Body of pancreas (tissue), 4 donors: ENCODE results near the gene RAB11FIP5. TPM values are rescaled to one million over a fixed set of nuclear protein-coding genes. Genes with fewer than 3 reads are reported as not detected.

Experiments
- ATAC-seq: fragments of 150-250 bp; one replicate; pipeline ENCODE4 v1.9.1; 2016
- DNase-seq, 4 donors: peaks; one replicate each; pipeline ENCODE4 v3.0.0-alpha.2; 2019
- H3K27ac ChIP-seq, 4 donors: fragments of 200-600 bp; sonication (generic); 1 replicate in 3 of 4; 2 replicates in 1 of 4; pipeline versions ENCODE4 v1.5.1 to v1.6.1; 2016 to 2019; ENCODE audit warnings: mild to moderate bottlenecking in 1 of 4, mixed read lengths in 1 of 4, moderate library complexity in 1 of 4
- H3K27me3 ChIP-seq, 2 donors: fragments of 200-600 bp; sonication (generic); one replicate each; pipeline ENCODE4 v1.6.0; 2016; ENCODE audit warnings: mild to moderate bottlenecking in 1 of 2
- H3K36me3 ChIP-seq, 2 donors: fragments of 200-600 bp; sonication (generic); replicated peaks in 1 of 2; 2 replicates each; pipeline ENCODE4 v1.5.1; 2016; ENCODE audit warnings: low read depth in 2 of 2; ENCODE audit not compliant: insufficient read depth in 1 of 2
- H3K4me1 ChIP-seq: fragments of 200-600 bp; sonication (generic); one replicate; pipeline ENCODE4 v1.6.0; 2016
- H3K4me3 ChIP-seq, 2 donors: fragments of 200-600 bp; sonication (generic); 1 replicate in 1 of 2; 2 replicates in 1 of 2; pipeline ENCODE4 v1.5.1; 2016 to 2019
- H3K9me3 ChIP-seq, 3 donors: fragments of 200-600 bp; sonication (generic); 1 replicate in 2 of 3; 2 replicates in 1 of 3; pipeline ENCODE4 v1.5.1; 2016
- POLR2A ChIP-seq, 3 donors: fragments of 450-650 bp; IDR thresholded peaks; one replicate each; pipeline ENCODE4 v1.6.1; 2016; ENCODE audit warnings: antibody characterized with exemption in 3 of 3, mild to moderate bottlenecking in 2 of 3
- WGBS, 2 donors: methylation state at CpG; one replicate each; pipeline ENCODE4 v1.1.5; 2017; 5-methylcytosine and 5-hydroxymethylcytosine counted together
- intact Hi-C: fragments of 100-400 bp; cut with DNase I; formaldehyde crosslinking; loops from one replicate; pipeline ENCODE4 v1.15.1; 2023
- total RNA-seq, 2 donors: library from RNA; depleted of rRNA; stranded (reverse); fragments of >200 nt; gene quantifications; one replicate each; pipeline ENCODE4 v1.1.0, GENCODE V29; 2016
- TF ChIP-seq, protein P1 (sequence below), 7 experiments: fragments of 450-650 bp in 4 of 7; fragments of 200-600 bp in 3 of 7; sonication (generic) in 3 of 7; IDR thresholded peaks; one replicate each; pipeline ENCODE4 v1.5.1; 2016 to 2019; ENCODE audit warnings: antibody characterized with exemption in 7 of 7

RAB11FIP5 gene
- total RNA-seq, 2 donors from 2014 or later, result 19.2 to 39.6 TPM

DNA sequence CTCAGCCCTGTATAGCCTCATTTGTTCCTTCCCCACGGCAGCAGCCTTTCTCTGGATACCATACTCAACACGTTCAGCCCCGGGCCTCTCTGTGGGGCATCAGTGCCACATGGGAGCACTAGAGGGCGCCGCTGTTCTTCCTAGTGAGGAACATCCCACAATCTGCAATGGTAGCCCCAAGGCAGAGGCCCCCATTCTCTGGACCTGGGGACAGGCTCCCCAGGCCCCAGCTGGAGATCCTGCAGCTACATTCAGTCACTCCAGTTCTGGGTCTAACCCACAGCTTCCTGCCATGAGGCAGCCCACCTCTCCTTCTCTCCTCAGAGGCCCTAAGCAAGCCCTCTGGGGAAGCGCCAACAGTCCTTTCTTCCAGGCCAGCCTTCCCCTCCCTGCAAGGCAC lies 27.1 kb downstream of the RAB11FIP5 start:
- TF ChIP-seq, protein P1, sequence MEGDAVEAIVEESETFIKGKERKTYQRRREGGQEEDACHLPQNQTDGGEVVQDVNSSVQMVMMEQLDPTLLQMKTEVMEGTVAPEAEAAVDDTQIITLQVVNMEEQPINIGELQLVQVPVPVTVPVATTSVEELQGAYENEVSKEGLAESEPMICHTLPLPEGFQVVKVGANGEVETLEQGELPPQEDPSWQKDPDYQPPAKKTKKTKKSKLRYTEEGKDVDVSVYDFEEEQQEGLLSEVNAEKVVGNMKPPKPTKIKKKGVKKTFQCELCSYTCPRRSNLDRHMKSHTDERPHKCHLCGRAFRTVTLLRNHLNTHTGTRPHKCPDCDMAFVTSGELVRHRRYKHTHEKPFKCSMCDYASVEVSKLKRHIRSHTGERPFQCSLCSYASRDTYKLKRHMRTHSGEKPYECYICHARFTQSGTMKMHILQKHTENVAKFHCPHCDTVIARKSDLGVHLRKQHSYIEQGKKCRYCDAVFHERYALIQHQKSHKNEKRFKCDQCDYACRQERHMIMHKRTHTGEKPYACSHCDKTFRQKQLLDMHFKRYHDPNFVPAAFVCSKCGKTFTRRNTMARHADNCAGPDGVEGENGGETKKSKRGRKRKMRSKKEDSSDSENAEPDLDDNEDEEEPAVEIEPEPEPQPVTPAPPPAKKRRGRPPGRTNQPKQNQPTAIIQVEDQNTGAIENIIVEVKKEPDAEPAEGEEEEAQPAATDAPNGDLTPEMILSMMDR (IDR thresholded peaks at IDR 0.05), result peak; percentile 85 to 94 (median 88)
- TF ChIP-seq POLR2A (IDR thresholded peaks at IDR 0.05), result no peak
- H3K9me3 ChIP-seq, result no peaks in the 10 kb centered on the region
- peak; percentile 86 to 93 (median 88) for DNase-seq
- peaks cover 16% of the 10 kb centered on the region for H3K4me1 ChIP-seq
- WGBS, 2 donors, result 18 to 23% methylated on average over 6 of the region's 6 CpGs
- H3K4me3 ChIP-seq, result no peak overlapping the region
- H3K36me3 ChIP-seq, result no peaks in the 10 kb centered on the region
- peak; percentile 72 for ATAC-seq
- intact Hi-C loops, result loop anchor here (5.0 kb wide), 1 partner anchor 72 kb away; no protein-coding TSS in a partner anchor
- no peaks in the 10 kb centered on the region for H3K27me3 ChIP-seq
- no peak overlapping the region for H3K27ac ChIP-seq

DNA sequence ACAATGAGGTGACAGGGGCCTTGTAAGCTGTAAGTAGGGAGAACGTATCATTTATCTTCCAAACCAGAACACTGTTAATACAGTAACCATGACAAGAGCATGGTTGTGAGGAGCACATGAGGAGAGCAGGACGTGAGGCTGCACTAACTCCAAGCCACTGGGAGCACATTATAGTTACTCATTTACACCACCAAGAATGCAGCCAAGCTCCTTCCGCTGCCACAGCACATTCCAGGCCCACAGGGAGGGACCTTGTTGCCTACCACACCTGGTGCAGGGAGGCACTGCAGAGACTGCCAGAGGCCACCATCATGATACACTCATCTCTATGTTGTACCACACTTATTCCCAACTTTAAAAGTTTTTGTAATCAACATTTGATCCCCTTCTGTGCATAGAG lies 27.8 kb downstream of the RAB11FIP5 start:
- Histone ChIP-seq H3K27me3 (no peaks in the 10 kb centered on the region), H3K4me3 (no peak overlapping the region), H3K4me1 (peaks cover 16% of the 10 kb centered on the region), H3K36me3 (no peaks in the 10 kb centered on the region), H3K9me3 (no peaks in the 10 kb centered on the region), H3K27ac (no peak overlapping the region)
- no peak for ATAC-seq
- intact Hi-C loops, result loop anchor here (5.0 kb wide), 1 partner anchor 72 kb away; no protein-coding TSS in a partner anchor
- TF ChIP-seq, protein P1 (IDR thresholded peaks at IDR 0.05), result no peak
- no peak for TF ChIP-seq POLR2A (IDR thresholded peaks at IDR 0.05)
- WGBS, 2 donors, result 58 to 60% methylated on average over 1 to 3 of the region's 3 CpGs
- no peak for DNase-seq

DNA sequence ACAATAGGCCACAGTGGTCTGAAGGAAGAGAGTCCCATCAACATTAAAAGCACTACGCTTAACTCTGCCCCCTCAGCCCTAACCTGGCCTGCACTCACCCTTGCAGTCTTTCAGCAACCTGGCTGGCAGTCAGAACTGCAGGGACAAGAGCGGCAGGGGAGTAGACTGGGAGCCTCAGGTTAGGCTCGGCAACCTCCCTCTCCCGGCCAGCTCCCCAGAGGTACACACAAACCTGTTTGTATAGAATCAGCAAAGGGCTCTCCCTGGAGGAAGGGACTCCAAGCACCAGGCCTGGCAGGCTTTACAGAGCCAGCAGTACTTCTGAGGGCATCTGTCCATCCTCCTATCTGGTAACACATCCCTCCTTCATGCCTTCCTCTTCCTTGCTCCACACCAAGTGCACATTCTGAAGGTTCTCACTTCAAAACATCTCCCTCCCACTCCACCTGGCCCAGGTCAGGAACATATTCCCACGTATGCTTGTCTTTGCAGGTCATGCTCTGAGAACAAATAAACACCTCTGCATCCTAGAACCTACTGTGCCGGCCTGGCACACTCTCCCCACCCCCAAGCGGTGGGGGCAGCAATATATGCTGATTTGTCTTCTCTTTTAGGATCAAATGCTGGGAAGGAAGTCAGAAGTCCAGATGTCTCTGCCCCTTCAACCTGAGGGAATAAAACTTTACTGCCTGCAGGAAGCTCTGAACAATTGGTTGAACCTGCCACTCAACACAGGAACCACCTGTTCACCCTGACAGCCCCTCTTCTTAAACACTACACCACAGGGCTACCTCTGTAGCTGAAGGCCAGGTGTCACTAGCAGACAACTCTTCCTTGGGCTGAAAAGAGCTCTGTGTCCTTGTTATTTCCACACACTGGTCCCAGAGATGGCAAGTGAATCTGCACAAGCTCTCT lies 28.6 kb downstream of the RAB11FIP5 start:
- DNase-seq (no peak), ATAC-seq (no peak)
- Histone ChIP-seq H3K36me3 (no peaks in the 10 kb centered on the region), H3K9me3 (no peaks in the 10 kb centered on the region), H3K4me3 (no peak overlapping the region), H3K27me3 (no peaks in the 10 kb centered on the region), H3K27ac (no peak overlapping the region), H3K4me1 (peaks cover 16% of the 10 kb centered on the region)
- TF ChIP-seq, protein P1 (IDR thresholded peaks at IDR 0.05), result no peak
- TF ChIP-seq POLR2A (IDR thresholded peaks at IDR 0.05), result no peak
- WGBS, 2 donors, result 62 to 80% methylated on average over 7 of the region's 7 CpGs
- intact Hi-C loops, result no loop called here

DNA sequence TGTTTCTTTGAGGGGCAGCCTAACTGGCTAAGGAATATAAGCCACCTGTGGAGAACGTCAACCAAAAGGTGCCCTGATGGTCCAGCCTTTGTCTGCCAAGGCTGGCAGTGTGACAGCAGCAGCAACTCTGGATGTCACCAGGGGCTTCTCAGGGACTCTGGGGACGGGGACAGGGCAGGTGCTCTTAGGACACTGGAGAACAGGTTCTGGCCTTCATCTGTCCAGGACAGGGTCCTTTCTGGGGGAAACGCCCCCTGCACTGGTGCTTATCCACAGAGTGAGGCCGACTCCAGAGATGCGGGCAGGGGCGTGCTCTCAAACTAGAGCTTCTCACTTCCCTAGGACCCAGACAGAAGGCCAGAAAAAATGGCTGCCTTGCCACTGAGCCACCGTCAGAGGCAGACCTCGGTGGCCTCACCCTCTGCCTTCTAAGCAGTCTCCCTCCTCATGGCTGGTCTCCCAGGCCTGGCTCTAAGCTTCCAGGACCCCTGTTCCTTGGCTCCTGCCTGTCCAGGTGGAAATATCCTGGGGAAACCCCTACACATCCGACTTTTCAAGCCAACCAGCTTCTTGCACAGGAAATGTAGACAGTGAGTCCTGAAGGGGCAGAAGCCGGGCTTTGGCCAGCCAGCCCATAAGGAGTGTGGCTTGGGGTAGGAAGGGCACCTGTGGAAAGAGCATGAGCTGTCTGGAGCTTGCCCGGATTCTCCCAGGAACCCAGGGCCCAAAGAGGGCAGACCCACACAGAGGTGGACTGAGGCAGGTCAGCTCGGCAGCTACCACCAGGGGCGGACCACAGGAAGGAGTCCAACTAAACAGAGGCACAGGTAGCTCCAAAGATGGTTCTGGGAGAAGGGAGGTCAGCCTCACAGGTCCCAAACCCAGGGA lies 30.0 kb downstream of the RAB11FIP5 start:
- no peaks in the 10 kb centered on the region for H3K9me3 ChIP-seq
- intact Hi-C loops, result no loop called here
- TF ChIP-seq, protein P1 (IDR thresholded peaks at IDR 0.05), result no peak
- no peak for TF ChIP-seq POLR2A (IDR thresholded peaks at IDR 0.05)
- H3K27ac ChIP-seq, result no peak overlapping the region
- no peaks in the 10 kb centered on the region for H3K27me3 ChIP-seq
- H3K36me3 ChIP-seq, result no peaks in the 10 kb centered on the region
- H3K4me1 ChIP-seq, result peaks cover 16% of the 10 kb centered on the region
- DNase-seq, result no peak
- H3K4me3 ChIP-seq, result no peak overlapping the region
- no peak for ATAC-seq
- WGBS, 2 donors, result 80 to 87% methylated on average over 10 to 12 of the region's 13 CpGs
